Measurements from ENCODE around the gene PARD3B.

Gene PARD3B

GRCh38 chr2:204771721-204772120 is 226.4 kb downstream of the PARD3B start:
- no peaks in the 10 kb centered on the region for H3K9me3 ChIP-seq (ENCODE audit: control insufficient read depth in 1 of 2, low read length in 2 of 2)
- H3K27me3 ChIP-seq (ENCODE audit: low read depth, low read length) = no peaks in the 10 kb centered on the region
- no peak overlapping the region for H3K4me3 ChIP-seq (ENCODE audit: low read depth in 1 of 2, low read length in 2 of 2)
- H3K27ac ChIP-seq (ENCODE audit: low read length) = no peak overlapping the region
- H3K4me1 ChIP-seq (ENCODE audit: control insufficient read depth in 1 of 2, insufficient read depth in 2 of 2, low read length in 2 of 2) = peaks cover 2 to 29% of the 10 kb centered on the region in 2 donors
- H3K36me3 ChIP-seq (ENCODE audit: control insufficient read depth in 1 of 2, insufficient read depth in 2 of 2, low read length in 2 of 2) = no peaks in the 10 kb centered on the region

GRCh38 chr2:204772546-204772945 is 227.3 kb downstream of the PARD3B start:
- no peaks in the 10 kb centered on the region for H3K27me3 ChIP-seq (ENCODE audit: low read depth, low read length)
- no peak overlapping the region for H3K4me3 ChIP-seq (ENCODE audit: low read depth in 1 of 2, low read length in 2 of 2)
- H3K27ac ChIP-seq (ENCODE audit: low read length) = no peak overlapping the region
- H3K4me1 ChIP-seq (ENCODE audit: control insufficient read depth in 1 of 2, insufficient read depth in 2 of 2, low read length in 2 of 2) = peaks cover 4 to 32% of the 10 kb centered on the region in 2 donors
- no peaks in the 10 kb centered on the region for H3K36me3 ChIP-seq (ENCODE audit: control insufficient read depth in 1 of 2, insufficient read depth in 2 of 2, low read length in 2 of 2)
- no peaks in the 10 kb centered on the region for H3K9me3 ChIP-seq (ENCODE audit: control insufficient read depth in 1 of 2, low read length in 2 of 2)

GRCh38 chr2:204775766-204776165 is 230.5 kb downstream of the PARD3B start:
- Histone ChIP-seq H3K27ac (ENCODE audit: low read length) (no peak overlapping the region), H3K4me3 (ENCODE audit: low read depth in 1 of 2, low read length in 2 of 2) (no peak overlapping the region)

DNA sequence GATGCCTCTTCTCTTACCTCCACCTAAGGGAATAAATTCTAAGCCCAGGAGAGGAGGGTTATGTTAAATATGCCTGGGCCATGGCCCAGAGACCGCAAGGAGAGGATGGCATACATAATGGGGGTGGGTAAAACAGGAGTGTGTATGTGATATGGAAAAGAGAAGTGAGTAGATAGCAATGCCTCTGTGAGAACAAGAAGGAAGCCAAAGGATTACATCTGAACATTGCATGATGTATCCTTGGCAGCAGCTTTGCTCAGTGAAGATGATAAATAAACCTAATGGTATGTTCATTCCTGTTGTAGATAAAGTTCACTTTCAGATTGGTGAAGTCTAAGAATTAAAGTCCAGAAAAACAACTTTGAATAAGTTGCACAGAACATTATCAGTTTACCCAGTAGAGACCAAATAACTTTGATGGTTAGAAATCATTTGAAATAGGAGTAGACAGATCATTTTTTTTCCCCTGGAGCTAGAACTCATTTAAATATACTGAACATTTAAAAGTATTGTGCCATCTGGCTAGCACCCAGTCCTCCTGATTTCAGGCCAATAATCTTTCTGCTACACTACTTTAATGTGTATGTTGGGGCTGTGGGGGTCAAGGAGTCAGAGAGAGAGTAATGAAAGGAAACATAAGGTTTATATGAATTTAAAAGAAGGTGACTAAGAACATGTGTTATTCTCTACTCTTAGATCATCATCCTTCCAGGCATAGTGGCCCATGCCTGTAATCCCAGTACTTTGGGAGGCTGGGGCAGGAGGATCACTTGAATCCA is 231.7 kb downstream of the PARD3B start:
- no peaks in the 10 kb centered on the region for H3K36me3 ChIP-seq (ENCODE audit: control insufficient read depth in 1 of 2, insufficient read depth in 2 of 2, low read length in 2 of 2)
- H3K4me3 ChIP-seq (ENCODE audit: low read depth in 1 of 2, low read length in 2 of 2) = no peak overlapping the region
- no peak overlapping the region for H3K27ac ChIP-seq (ENCODE audit: low read length)
- peaks cover 4 to 19% of the 10 kb centered on the region in 2 donors for H3K4me1 ChIP-seq (ENCODE audit: control insufficient read depth in 1 of 2, insufficient read depth in 2 of 2, low read length in 2 of 2)
- H3K9me3 ChIP-seq (ENCODE audit: control insufficient read depth in 1 of 2, low read length in 2 of 2) = no peaks in the 10 kb centered on the region
- H3K27me3 ChIP-seq (ENCODE audit: low read depth, low read length) = no peaks in the 10 kb centered on the region

More at GRCh38 chr2:204775766-204776165, 230.5 kb downstream of the PARD3B start:
- Histone ChIP-seq H3K27me3 (ENCODE audit: low read depth, low read length) (no peaks in the 10 kb centered on the region), H3K4me1 (ENCODE audit: control insufficient read depth in 1 of 2, insufficient read depth in 2 of 2, low read length in 2 of 2) (peaks cover 4 to 29% of the 10 kb centered on the region in 2 donors), H3K9me3 (ENCODE audit: control insufficient read depth in 1 of 2, low read length in 2 of 2) (no peaks in the 10 kb centered on the region), H3K36me3 (ENCODE audit: control insufficient read depth in 1 of 2, insufficient read depth in 2 of 2, low read length in 2 of 2) (no peaks in the 10 kb centered on the region)

GRCh38 chr2:204779771-204780170 is 234.5 kb downstream of the PARD3B start:
- Histone ChIP-seq H3K36me3 (ENCODE audit: control insufficient read depth in 1 of 2, insufficient read depth in 2 of 2, low read length in 2 of 2) (no peaks in the 10 kb centered on the region), H3K9me3 (ENCODE audit: control insufficient read depth in 1 of 2, low read length in 2 of 2) (no peaks in the 10 kb centered on the region), H3K27me3 (ENCODE audit: low read depth, low read length) (no peaks in the 10 kb centered on the region), H3K27ac (ENCODE audit: low read length) (no peak overlapping the region), H3K4me3 (ENCODE audit: low read depth in 1 of 2, low read length in 2 of 2) (no peak overlapping the region), H3K4me1 (ENCODE audit: control insufficient read depth in 1 of 2, insufficient read depth in 2 of 2, low read length in 2 of 2) (peaks cover 4 to 19% of the 10 kb centered on the region in 2 donors)

DNA sequence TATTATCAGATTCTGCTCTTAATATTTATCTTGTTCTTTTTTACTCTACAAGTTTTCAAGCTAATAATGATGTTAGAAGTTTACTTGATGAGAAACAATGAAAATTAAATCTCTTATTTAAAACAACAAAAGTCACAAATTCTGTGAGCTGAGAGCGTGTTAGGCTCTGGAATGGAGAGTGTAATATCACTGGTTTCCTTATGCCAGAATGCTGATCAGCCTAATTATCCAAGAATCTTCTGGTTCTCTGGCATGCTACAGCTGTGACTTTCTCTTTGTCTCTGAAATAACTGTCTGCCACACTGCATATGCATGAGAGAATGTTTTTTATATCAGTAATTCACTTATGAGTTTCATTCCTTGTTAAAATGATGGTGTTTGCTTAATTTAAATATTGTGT is 236.7 kb downstream of the PARD3B start:
- H3K27me3 ChIP-seq (ENCODE audit: low read depth, low read length) = no peaks in the 10 kb centered on the region
- H3K9me3 ChIP-seq (ENCODE audit: control insufficient read depth in 1 of 2, low read length in 2 of 2) = no peaks in the 10 kb centered on the region
- no peak overlapping the region for H3K4me3 ChIP-seq (ENCODE audit: low read depth in 1 of 2, low read length in 2 of 2)
- no peak overlapping the region for H3K27ac ChIP-seq (ENCODE audit: low read length)
- H3K36me3 ChIP-seq (ENCODE audit: control insufficient read depth in 1 of 2, insufficient read depth in 2 of 2, low read length in 2 of 2) = no peaks in the 10 kb centered on the region
- peaks cover under 1% of the 10 kb centered on the region in 2 donors for H3K4me1 ChIP-seq (ENCODE audit: control insufficient read depth in 1 of 2, insufficient read depth in 2 of 2, low read length in 2 of 2)

GRCh38 chr2:204790076-204790475 is 244.8 kb downstream of the PARD3B start:
- Histone ChIP-seq H3K36me3 (ENCODE audit: control insufficient read depth in 1 of 2, insufficient read depth in 2 of 2, low read length in 2 of 2) (no peaks in the 10 kb centered on the region), H3K4me3 (ENCODE audit: low read depth in 1 of 2, low read length in 2 of 2) (no peak overlapping the region), H3K27me3 (ENCODE audit: low read depth, low read length) (no peaks in the 10 kb centered on the region), H3K9me3 (ENCODE audit: control insufficient read depth in 1 of 2, low read length in 2 of 2) (no peaks in the 10 kb centered on the region), H3K27ac (ENCODE audit: low read length) (no peak overlapping the region), H3K4me1 (ENCODE audit: control insufficient read depth in 1 of 2, insufficient read depth in 2 of 2, low read length in 2 of 2) (no peaks in the 10 kb centered on the region)

DNA sequence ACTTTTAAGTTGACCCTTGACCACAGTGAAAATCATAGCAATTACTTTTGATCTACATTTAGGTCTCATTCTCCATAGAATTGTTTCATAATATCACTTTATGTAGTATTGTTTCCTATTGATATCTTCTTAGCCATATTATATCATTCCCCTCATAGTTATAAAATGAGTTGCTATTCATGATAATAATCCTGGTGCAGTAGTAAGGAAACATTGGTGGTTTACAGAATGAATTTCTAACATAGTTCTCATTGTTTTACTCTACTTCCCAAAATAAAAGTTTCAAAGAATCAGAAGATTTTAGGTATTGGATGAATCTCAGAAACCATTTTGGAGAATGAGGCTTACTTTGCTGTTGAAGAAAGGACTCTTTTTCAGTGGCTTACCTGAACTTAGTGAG is 246.0 kb downstream of the PARD3B start:
- H3K27ac ChIP-seq (ENCODE audit: low read length) = no peak overlapping the region
- H3K4me3 ChIP-seq (ENCODE audit: low read depth in 1 of 2, low read length in 2 of 2) = no peak overlapping the region
- H3K4me1 ChIP-seq (ENCODE audit: control insufficient read depth in 1 of 2, insufficient read depth in 2 of 2, low read length in 2 of 2) = no peaks in the 10 kb centered on the region
- no peaks in the 10 kb centered on the region for H3K27me3 ChIP-seq (ENCODE audit: low read depth, low read length)
- no peaks in the 10 kb centered on the region for H3K9me3 ChIP-seq (ENCODE audit: control insufficient read depth in 1 of 2, low read length in 2 of 2)
- H3K36me3 ChIP-seq (ENCODE audit: control insufficient read depth in 1 of 2, insufficient read depth in 2 of 2, low read length in 2 of 2) = no peaks in the 10 kb centered on the region

DNA sequence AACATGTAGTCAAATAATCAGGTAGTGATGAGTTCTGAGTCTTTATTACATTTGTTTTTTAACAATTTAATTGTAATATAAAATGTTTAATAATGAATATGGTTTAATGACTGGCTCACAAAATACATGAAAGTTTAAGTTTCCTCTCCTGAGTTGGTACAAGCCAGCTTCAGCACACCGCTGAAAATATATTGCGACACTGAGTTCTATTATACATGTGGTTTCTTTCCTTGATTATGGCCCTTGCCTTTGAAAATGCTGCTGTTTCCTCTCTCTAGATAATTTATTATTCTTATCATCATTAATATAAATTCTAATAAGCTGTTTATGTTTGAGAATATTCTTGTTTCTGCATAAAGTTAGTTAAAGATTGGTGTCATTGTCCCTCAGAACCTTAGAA is 249.3 kb downstream of the PARD3B start:
- no peaks in the 10 kb centered on the region for H3K9me3 ChIP-seq (ENCODE audit: control insufficient read depth in 1 of 2, low read length in 2 of 2)
- no peaks in the 10 kb centered on the region for H3K36me3 ChIP-seq (ENCODE audit: control insufficient read depth in 1 of 2, insufficient read depth in 2 of 2, low read length in 2 of 2)
- H3K27me3 ChIP-seq (ENCODE audit: low read depth, low read length) = no peaks in the 10 kb centered on the region
- no peak overlapping the region for H3K4me3 ChIP-seq (ENCODE audit: low read depth in 1 of 2, low read length in 2 of 2)
- no peak overlapping the region for H3K27ac ChIP-seq (ENCODE audit: low read length)
- no peaks in the 10 kb centered on the region for H3K4me1 ChIP-seq (ENCODE audit: control insufficient read depth in 1 of 2, insufficient read depth in 2 of 2, low read length in 2 of 2)

DNA sequence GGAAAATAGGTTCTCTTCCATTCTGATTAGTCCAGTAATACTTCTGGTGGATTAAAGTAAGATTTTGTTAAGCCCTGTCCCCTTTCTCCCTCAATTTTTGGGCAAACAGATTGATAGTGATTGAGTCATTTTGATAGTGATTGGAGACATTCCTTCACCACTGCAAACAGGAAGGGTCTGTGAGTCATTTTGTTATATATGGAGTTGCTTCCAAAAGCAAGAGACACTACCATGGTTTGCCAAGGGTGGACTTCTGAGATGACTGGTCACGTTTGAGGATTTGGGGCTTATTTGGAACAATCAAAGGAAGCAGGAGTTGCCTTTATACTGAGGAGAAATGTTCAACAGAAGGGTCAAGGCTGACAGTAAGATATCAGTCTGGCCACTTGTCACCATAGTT is 249.9 kb downstream of the PARD3B start:
- no peaks in the 10 kb centered on the region for H3K4me1 ChIP-seq (ENCODE audit: control insufficient read depth in 1 of 2, insufficient read depth in 2 of 2, low read length in 2 of 2)
- no peaks in the 10 kb centered on the region for H3K9me3 ChIP-seq (ENCODE audit: control insufficient read depth in 1 of 2, low read length in 2 of 2)
- H3K36me3 ChIP-seq (ENCODE audit: control insufficient read depth in 1 of 2, insufficient read depth in 2 of 2, low read length in 2 of 2) = no peaks in the 10 kb centered on the region
- no peaks in the 10 kb centered on the region for H3K27me3 ChIP-seq (ENCODE audit: low read depth, low read length)
- H3K27ac ChIP-seq (ENCODE audit: low read length) = no peak overlapping the region
- no peak overlapping the region for H3K4me3 ChIP-seq (ENCODE audit: low read depth in 1 of 2, low read length in 2 of 2)

- Histone ChIP-seq H3K4me3 (ENCODE audit: low read depth in 1 of 2, low read length in 2 of 2) (no peak overlapping the region), H3K36me3 (ENCODE audit: control insufficient read depth in 1 of 2, insufficient read depth in 2 of 2, low read length in 2 of 2) (no peaks in the 10 kb centered on the region), H3K27me3 (ENCODE audit: low read depth, low read length) (no peaks in the 10 kb centered on the region), H3K9me3 (ENCODE audit: control insufficient read depth in 1 of 2, low read length in 2 of 2) (no peaks in the 10 kb centered on the region), H3K27ac (ENCODE audit: low read length) (no peak overlapping the region), H3K4me1 (ENCODE audit: control insufficient read depth in 1 of 2, insufficient read depth in 2 of 2, low read length in 2 of 2) (no peaks in the 10 kb centered on the region)
These were observed 251.3 kb downstream of the PARD3B start for GRCh38 chr2:204796581-204796980.

DNA sequence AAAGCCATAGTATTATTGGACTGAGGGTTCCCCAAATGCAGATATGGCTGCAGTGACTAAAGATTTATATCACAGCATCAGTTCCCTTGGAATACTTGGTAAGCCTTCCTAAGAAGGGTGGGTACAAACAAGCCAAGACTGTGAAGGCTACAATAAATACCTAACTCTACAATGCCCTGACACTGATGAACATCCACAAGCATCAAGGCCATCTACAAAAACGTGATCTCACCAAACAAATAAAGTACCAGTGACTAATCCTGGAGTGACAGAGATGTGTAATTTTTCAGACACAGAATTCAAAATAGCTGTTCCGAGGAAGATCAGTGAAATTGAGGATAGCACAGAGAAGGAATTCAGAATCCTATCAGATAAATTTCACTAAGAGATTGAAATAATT is 254.5 kb downstream of the PARD3B start:
- Histone ChIP-seq H3K36me3 (ENCODE audit: control insufficient read depth in 1 of 2, insufficient read depth in 2 of 2, low read length in 2 of 2) (no peaks in the 10 kb centered on the region), H3K9me3 (ENCODE audit: control insufficient read depth in 1 of 2, low read length in 2 of 2) (no peaks in the 10 kb centered on the region), H3K4me1 (ENCODE audit: control insufficient read depth in 1 of 2, insufficient read depth in 2 of 2, low read length in 2 of 2) (no peaks in the 10 kb centered on the region), H3K27ac (ENCODE audit: low read length) (no peak overlapping the region), H3K4me3 (ENCODE audit: low read depth in 1 of 2, low read length in 2 of 2) (no peak overlapping the region), H3K27me3 (ENCODE audit: low read depth, low read length) (no peaks in the 10 kb centered on the region)
